Measurements from ENCODE around the gene TWF2. TPM values are rescaled to one million over a fixed set of nuclear protein-coding genes. Genes with fewer than 3 reads are reported as not detected.
"Not testable (repeated sequence)": the region's sequence is repeated elsewhere in the genome, so short reads cannot be mapped to it uniquely, and the experiment has no call there.

TWF2 gene
- total RNA-seq, result 154 and 189 TPM in 2 replicates

- no peak for DNase-seq (ENCODE audit: low read depth)
- peak; percentile 40 for TF ChIP-seq CTCF (conservative IDR thresholded peaks at IDR 0.05; ENCODE audit: low read depth, low read length)
- peak within 1 kb of the TSS; percentile 96 for H3K4me3 ChIP-seq (ENCODE audit: low read depth, low read length)
Measured at GRCh38 chr3:52238761-52239701, at the start of gene TWF2. Gene TWF2 (minus strand): TSS chr3:52239158. CDS start chr3:52239016, 142 bp downstream.

GRCh38 chr3:52288674-52289073 is 49.7 kb upstream of the TWF2 start:
- no peak for TF ChIP-seq CTCF (conservative IDR thresholded peaks at IDR 0.05; ENCODE audit: low read depth, low read length)

GRCh38 chr3:52286777-52287110 is 47.8 kb upstream of the TWF2 start:
- peak; percentile 55 for DNase-seq (ENCODE audit: low read depth)
- peak overlapping the region; percentile 93 for H3K4me3 ChIP-seq (ENCODE audit: low read depth, low read length)
- TF ChIP-seq CTCF (conservative IDR thresholded peaks at IDR 0.05; ENCODE audit: low read depth, low read length), result no peak

More at GRCh38 chr3:52288674-52289073, 49.7 kb upstream of the TWF2 start:
- H3K4me3 ChIP-seq (ENCODE audit: low read depth, low read length), result peak overlapping the region; percentile 93
- no peak for DNase-seq (ENCODE audit: low read depth)

- H3K4me3 ChIP-seq (ENCODE audit: low read depth, low read length); DNase-seq (ENCODE audit: low read depth): not testable (repeated sequence)
Measured at GRCh38 chr3:52284051-52284450, 45.1 kb upstream of the TWF2 start.

GRCh38 chr3:52283306-52283705 is 44.3 kb upstream of the TWF2 start:
- no peak overlapping the region for H3K4me3 ChIP-seq (ENCODE audit: low read depth, low read length)
- no peak for TF ChIP-seq CTCF (conservative IDR thresholded peaks at IDR 0.05; ENCODE audit: low read depth, low read length)
- DNase-seq (ENCODE audit: low read depth), result no peak

- no peak for DNase-seq (ENCODE audit: low read depth)
- no peak for TF ChIP-seq CTCF (conservative IDR thresholded peaks at IDR 0.05; ENCODE audit: low read depth, low read length)
- H3K4me3 ChIP-seq (ENCODE audit: low read depth, low read length), result no peak overlapping the region
Measured at GRCh38 chr3:52281981-52282801, 43.2 kb upstream of the TWF2 start.

- DNase-seq (ENCODE audit: low read depth), result no peak
- TF ChIP-seq CTCF (conservative IDR thresholded peaks at IDR 0.05; ENCODE audit: low read depth, low read length), result no peak
- no peak overlapping the region for H3K4me3 ChIP-seq (ENCODE audit: low read depth, low read length)
Measured at GRCh38 chr3:52280050-52280461, 41.1 kb upstream of the TWF2 start.
